Measurements from ENCODE around the gene CDKN2B-AS1.

DNA sequence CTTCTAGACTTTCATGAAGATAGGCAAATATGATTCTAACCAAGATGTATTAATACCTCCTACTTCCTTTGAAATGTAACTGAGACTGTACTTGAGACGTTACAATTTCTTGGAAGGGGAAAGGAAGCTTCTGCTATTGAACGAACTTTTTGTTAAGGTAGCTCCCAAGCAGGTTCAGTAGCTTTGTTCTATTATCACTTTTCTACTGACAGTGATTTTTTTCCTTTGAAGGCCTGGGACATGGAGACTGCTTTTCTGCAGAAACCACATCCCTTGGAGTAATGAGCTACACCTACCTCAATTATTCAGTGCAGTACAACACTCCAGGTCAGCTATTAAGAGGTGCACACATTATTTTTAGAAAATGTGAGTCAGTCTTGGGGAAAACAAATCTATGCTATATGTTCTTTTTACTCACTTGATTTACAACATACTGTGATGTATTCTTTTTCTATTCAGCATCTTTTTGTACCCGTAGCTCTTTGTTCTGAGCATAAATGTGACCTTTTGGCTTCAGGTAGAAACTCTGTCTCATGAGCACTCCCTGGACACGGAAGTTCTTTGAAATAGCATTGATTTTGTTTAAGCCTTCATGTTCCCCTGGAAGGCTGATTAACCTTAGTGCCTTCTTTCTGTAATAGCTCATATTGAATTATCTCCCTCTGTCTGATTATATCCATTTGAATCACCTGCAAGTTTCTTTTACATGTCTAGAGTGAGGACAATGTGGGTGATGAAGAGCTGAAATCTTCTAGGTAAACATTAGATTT lies 71.0 kb downstream of the CDKN2B-AS1 start:
- TF ChIP-seq, protein P1, sequence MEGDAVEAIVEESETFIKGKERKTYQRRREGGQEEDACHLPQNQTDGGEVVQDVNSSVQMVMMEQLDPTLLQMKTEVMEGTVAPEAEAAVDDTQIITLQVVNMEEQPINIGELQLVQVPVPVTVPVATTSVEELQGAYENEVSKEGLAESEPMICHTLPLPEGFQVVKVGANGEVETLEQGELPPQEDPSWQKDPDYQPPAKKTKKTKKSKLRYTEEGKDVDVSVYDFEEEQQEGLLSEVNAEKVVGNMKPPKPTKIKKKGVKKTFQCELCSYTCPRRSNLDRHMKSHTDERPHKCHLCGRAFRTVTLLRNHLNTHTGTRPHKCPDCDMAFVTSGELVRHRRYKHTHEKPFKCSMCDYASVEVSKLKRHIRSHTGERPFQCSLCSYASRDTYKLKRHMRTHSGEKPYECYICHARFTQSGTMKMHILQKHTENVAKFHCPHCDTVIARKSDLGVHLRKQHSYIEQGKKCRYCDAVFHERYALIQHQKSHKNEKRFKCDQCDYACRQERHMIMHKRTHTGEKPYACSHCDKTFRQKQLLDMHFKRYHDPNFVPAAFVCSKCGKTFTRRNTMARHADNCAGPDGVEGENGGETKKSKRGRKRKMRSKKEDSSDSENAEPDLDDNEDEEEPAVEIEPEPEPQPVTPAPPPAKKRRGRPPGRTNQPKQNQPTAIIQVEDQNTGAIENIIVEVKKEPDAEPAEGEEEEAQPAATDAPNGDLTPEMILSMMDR (IDR thresholded peaks at IDR 0.05) = no peak
- no peak for TF ChIP-seq POLR2A (IDR thresholded peaks at IDR 0.05)
- no peak for TF ChIP-seq POLR2AphosphoS5 (IDR thresholded peaks at IDR 0.05)
